WTC11 (cell line): ENCODE measurements around the gene POLH. TPM values are rescaled to one million over a fixed set of nuclear protein-coding genes. Genes with fewer than 3 reads are reported as not detected.

Source experiments
- ATAC-seq: fragments of 200-7000 bp; cut with Tn5 transposase; 2 replicates; pipeline ENCODE4 v1.10.0; 2021; ENCODE audit warnings: mild to moderate bottlenecking, moderate library complexity
- CTCF ChIA-PET: fragments of 300-600 bp; sonication (Branson Sonifier 250); formaldehyde crosslinking; loops from one replicate; lab custom pipeline; 2021; ENCODE audit warnings: antibody characterized with exemption; lab: Charles Lee
- POLR2A ChIA-PET: fragments of 350-600 bp; sonication (Branson Sonifier 250); formaldehyde crosslinking; loops from one replicate; lab custom pipeline; 2021; ENCODE audit warnings: antibody characterized with exemption; lab: Charles Lee
- DNase-seq: peaks from one replicate; pipeline ENCODE4 v3.0.0; 2021; ENCODE audit warnings: low spot score
- H3K27ac Mint-ChIP-seq: 2 replicates; pipeline ENCODE4 v1.8.0; 2021; ENCODE audit warnings: mixed read lengths
- H3K27me3 Mint-ChIP-seq: 2 replicates; pipeline ENCODE4 v1.8.0; 2021; ENCODE audit warnings: low read depth, mild to moderate bottlenecking, moderate library complexity, mixed read lengths
- H3K36me3 Mint-ChIP-seq: 2 replicates; pipeline ENCODE4 v1.8.0; 2021; ENCODE audit warnings: mixed read lengths
- H3K4me1 Mint-ChIP-seq: 2 replicates; pipeline ENCODE4 v1.8.0; 2022; ENCODE audit warnings: mixed read lengths
- H3K4me3 Mint-ChIP-seq: 2 replicates; pipeline ENCODE4 v1.8.0; 2021; ENCODE audit warnings: mild to moderate bottlenecking, moderate library complexity, mixed read lengths
- H3K9me3 Mint-ChIP-seq: 2 replicates; pipeline ENCODE4 v1.8.0; 2021; ENCODE audit warnings: mixed read lengths
- ATF3 ChIP-seq: sonication (generic); formaldehyde crosslinking; conservative IDR thresholded peaks from 2 replicates; pipeline ENCODE4 v1.8.1; 2022; ENCODE audit warnings: mild to moderate bottlenecking, missing genetic modification reagents
- ERG ChIP-seq: fragments of 250-450 bp; sonication (Bioruptor Pico); IDR thresholded peaks from 2 replicates; pipeline ENCODE4 v1.8.0; 2021; ENCODE audit warnings: mild to moderate bottlenecking
- MLX ChIP-seq: sonication (generic); formaldehyde crosslinking; IDR thresholded peaks from 2 replicates; pipeline ENCODE4 v1.8.1; 2023; ENCODE audit warnings: mild to moderate bottlenecking, missing genetic modification reagents, moderate library complexity
- NFATC4 ChIP-seq: fragments of 250-450 bp; sonication (Bioruptor Pico); IDR thresholded peaks from 2 replicates; pipeline ENCODE4 v1.9.0; 2021; ENCODE audit warnings: mild to moderate bottlenecking
- NR1H2 ChIP-seq: sonication (generic); formaldehyde crosslinking; IDR thresholded peaks from 2 replicates; pipeline ENCODE4 v1.9.0; 2021; ENCODE audit warnings: mild to moderate bottlenecking, moderate library complexity, missing genetic modification reagents
- NR2C2 ChIP-seq: sonication (generic); formaldehyde crosslinking; IDR thresholded peaks from 2 replicates; pipeline ENCODE4 v1.8.0; 2022; ENCODE audit warnings: mild to moderate bottlenecking, missing genetic modification reagents
- NR3C1 ChIP-seq: sonication (generic); formaldehyde crosslinking; conservative IDR thresholded peaks from 2 replicates; pipeline ENCODE4 v1.8.1; 2023; ENCODE audit warnings: low read depth, mild to moderate bottlenecking, missing genetic modification reagents
- PRDM15 ChIP-seq: sonication (generic); formaldehyde crosslinking; IDR thresholded peaks from 2 replicates; pipeline ENCODE4 v1.8.0; 2022; ENCODE audit warnings: missing genetic modification reagents
- USF2 ChIP-seq: sonication (generic); formaldehyde crosslinking; IDR thresholded peaks from 2 replicates; pipeline ENCODE4 v1.8.1; 2023; ENCODE audit warnings: mild to moderate bottlenecking, missing genetic modification reagents, moderate library complexity
- ZNF121 ChIP-seq: sonication (generic); formaldehyde crosslinking; IDR thresholded peaks from 2 replicates; pipeline ENCODE4 v1.8.0; 2023; ENCODE audit warnings: missing genetic modification reagents
- ZNF671 ChIP-seq: fragments of 250-450 bp; sonication (Bioruptor Pico); IDR thresholded peaks from 2 replicates; pipeline ENCODE4 v1.8.0; 2021; ENCODE audit warnings: mild to moderate bottlenecking
- total RNA-seq: library from RNA; stranded (reverse); gene quantifications from 3 replicates; pipeline ENCODE4 v1.2.3, GENCODE V29; 2021
- TF ChIP-seq, protein P1 (sequence below): sonication (generic); formaldehyde crosslinking; IDR thresholded peaks from 2 replicates; pipeline ENCODE4 v1.8.1; 2023; ENCODE audit warnings: mild to moderate bottlenecking, missing genetic modification reagents
- TF ChIP-seq, protein P2 (sequence below): sonication (generic); formaldehyde crosslinking; IDR thresholded peaks from 2 replicates; pipeline ENCODE4 v1.8.1; 2022; ENCODE audit warnings: mild to moderate bottlenecking, missing genetic modification reagents, moderate library complexity, borderline replicate concordance
- TF ChIP-seq, protein P3 (sequence below): sonication (generic); formaldehyde crosslinking; IDR thresholded peaks from 2 replicates; pipeline ENCODE4 v1.8.1; 2023; ENCODE audit warnings: mild to moderate bottlenecking, missing genetic modification reagents, borderline replicate concordance
- TF ChIP-seq, protein P4 (sequence below): sonication (generic); formaldehyde crosslinking; IDR thresholded peaks from 2 replicates; pipeline ENCODE4 v1.8.0; 2023; ENCODE audit warnings: mild to moderate bottlenecking, missing genetic modification reagents
- TF ChIP-seq, protein P5 (sequence below): sonication (generic); formaldehyde crosslinking; IDR thresholded peaks from 2 replicates; pipeline ENCODE4 v1.8.0; 2022; ENCODE audit warnings: mild to moderate bottlenecking, missing genetic modification reagents

Gene POLH
- total RNA-seq, 1 experiment from 2014 or later, result 28.0 TPM

- peaks cover 27% of the 10 kb centered on the region for H3K36me3 Mint-ChIP-seq
- POLR2A ChIA-PET, result no interaction called here
- no peak for ATAC-seq
- DNase-seq, result no peak
- no peak overlapping the region for H3K4me3 Mint-ChIP-seq
- no peak overlapping the region for H3K27ac Mint-ChIP-seq
- H3K4me1 Mint-ChIP-seq, result no peaks in the 10 kb centered on the region
- CTCF ChIA-PET, result no interaction called here
- no peak for TF ChIP-seq USF2 (CRISPR knock-in tag)
- no peak for TF ChIP-seq NR1H2 (CRISPR knock-in tag)
- TF ChIP-seq, protein P1, sequence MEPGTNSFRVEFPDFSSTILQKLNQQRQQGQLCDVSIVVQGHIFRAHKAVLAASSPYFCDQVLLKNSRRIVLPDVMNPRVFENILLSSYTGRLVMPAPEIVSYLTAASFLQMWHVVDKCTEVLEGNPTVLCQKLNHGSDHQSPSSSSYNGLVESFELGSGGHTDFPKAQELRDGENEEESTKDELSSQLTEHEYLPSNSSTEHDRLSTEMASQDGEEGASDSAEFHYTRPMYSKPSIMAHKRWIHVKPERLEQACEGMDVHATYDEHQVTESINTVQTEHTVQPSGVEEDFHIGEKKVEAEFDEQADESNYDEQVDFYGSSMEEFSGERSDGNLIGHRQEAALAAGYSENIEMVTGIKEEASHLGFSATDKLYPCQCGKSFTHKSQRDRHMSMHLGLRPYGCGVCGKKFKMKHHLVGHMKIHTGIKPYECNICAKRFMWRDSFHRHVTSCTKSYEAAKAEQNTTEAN, result no peak
- TF ChIP-seq NR3C1 (CRISPR knock-in tag), result no peak
- TF ChIP-seq ZNF121 (CRISPR knock-in tag), result no peak
- TF ChIP-seq ZNF671 (CRISPR knock-in tag), result no peak
- TF ChIP-seq, protein P2, sequence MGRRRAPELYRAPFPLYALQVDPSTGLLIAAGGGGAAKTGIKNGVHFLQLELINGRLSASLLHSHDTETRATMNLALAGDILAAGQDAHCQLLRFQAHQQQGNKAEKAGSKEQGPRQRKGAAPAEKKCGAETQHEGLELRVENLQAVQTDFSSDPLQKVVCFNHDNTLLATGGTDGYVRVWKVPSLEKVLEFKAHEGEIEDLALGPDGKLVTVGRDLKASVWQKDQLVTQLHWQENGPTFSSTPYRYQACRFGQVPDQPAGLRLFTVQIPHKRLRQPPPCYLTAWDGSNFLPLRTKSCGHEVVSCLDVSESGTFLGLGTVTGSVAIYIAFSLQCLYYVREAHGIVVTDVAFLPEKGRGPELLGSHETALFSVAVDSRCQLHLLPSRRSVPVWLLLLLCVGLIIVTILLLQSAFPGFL (CRISPR knock-in tag), result no peak
- no peak for TF ChIP-seq ERG
- no peak for TF ChIP-seq MLX (CRISPR knock-in tag)
- TF ChIP-seq, protein P3, sequence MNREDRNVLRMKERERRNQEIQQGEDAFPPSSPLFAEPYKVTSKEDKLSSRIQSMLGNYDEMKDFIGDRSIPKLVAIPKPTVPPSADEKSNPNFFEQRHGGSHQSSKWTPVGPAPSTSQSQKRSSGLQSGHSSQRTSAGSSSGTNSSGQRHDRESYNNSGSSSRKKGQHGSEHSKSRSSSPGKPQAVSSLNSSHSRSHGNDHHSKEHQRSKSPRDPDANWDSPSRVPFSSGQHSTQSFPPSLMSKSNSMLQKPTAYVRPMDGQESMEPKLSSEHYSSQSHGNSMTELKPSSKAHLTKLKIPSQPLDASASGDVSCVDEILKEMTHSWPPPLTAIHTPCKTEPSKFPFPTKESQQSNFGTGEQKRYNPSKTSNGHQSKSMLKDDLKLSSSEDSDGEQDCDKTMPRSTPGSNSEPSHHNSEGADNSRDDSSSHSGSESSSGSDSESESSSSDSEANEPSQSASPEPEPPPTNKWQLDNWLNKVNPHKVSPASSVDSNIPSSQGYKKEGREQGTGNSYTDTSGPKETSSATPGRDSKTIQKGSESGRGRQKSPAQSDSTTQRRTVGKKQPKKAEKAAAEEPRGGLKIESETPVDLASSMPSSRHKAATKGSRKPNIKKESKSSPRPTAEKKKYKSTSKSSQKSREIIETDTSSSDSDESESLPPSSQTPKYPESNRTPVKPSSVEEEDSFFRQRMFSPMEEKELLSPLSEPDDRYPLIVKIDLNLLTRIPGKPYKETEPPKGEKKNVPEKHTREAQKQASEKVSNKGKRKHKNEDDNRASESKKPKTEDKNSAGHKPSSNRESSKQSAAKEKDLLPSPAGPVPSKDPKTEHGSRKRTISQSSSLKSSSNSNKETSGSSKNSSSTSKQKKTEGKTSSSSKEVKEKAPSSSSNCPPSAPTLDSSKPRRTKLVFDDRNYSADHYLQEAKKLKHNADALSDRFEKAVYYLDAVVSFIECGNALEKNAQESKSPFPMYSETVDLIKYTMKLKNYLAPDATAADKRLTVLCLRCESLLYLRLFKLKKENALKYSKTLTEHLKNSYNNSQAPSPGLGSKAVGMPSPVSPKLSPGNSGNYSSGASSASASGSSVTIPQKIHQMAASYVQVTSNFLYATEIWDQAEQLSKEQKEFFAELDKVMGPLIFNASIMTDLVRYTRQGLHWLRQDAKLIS (CRISPR knock-in tag), result no peak
- TF ChIP-seq, protein P4, sequence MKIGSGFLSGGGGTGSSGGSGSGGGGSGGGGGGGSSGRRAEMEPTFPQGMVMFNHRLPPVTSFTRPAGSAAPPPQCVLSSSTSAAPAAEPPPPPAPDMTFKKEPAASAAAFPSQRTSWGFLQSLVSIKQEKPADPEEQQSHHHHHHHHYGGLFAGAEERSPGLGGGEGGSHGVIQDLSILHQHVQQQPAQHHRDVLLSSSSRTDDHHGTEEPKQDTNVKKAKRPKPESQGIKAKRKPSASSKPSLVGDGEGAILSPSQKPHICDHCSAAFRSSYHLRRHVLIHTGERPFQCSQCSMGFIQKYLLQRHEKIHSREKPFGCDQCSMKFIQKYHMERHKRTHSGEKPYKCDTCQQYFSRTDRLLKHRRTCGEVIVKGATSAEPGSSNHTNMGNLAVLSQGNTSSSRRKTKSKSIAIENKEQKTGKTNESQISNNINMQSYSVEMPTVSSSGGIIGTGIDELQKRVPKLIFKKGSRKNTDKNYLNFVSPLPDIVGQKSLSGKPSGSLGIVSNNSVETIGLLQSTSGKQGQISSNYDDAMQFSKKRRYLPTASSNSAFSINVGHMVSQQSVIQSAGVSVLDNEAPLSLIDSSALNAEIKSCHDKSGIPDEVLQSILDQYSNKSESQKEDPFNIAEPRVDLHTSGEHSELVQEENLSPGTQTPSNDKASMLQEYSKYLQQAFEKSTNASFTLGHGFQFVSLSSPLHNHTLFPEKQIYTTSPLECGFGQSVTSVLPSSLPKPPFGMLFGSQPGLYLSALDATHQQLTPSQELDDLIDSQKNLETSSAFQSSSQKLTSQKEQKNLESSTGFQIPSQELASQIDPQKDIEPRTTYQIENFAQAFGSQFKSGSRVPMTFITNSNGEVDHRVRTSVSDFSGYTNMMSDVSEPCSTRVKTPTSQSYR (CRISPR knock-in tag), result no peak
- no peaks in the 10 kb centered on the region for H3K9me3 Mint-ChIP-seq
- H3K27me3 Mint-ChIP-seq, result no peaks in the 10 kb centered on the region
Observed at GRCh38 chr6:43593938-43594337, 18.0 kb downstream of the POLH start.

- peaks cover 27% of the 10 kb centered on the region for H3K36me3 Mint-ChIP-seq
- no peak for ATAC-seq
- DNase-seq, result no peak
- no peak overlapping the region for H3K27ac Mint-ChIP-seq
- CTCF ChIA-PET, result interaction anchor here (1.2 kb wide), 1 partner anchor 8 kb away, joined by 4 read pairs; no protein-coding TSS in a partner anchor
- POLR2A ChIA-PET, result no interaction called here
- no peak overlapping the region for H3K4me3 Mint-ChIP-seq
- no peaks in the 10 kb centered on the region for H3K27me3 Mint-ChIP-seq
- no peaks in the 10 kb centered on the region for H3K9me3 Mint-ChIP-seq
- H3K4me1 Mint-ChIP-seq, result no peaks in the 10 kb centered on the region
- no peak for TF ChIP-seq NR2C2
- TF ChIP-seq, protein P5, sequence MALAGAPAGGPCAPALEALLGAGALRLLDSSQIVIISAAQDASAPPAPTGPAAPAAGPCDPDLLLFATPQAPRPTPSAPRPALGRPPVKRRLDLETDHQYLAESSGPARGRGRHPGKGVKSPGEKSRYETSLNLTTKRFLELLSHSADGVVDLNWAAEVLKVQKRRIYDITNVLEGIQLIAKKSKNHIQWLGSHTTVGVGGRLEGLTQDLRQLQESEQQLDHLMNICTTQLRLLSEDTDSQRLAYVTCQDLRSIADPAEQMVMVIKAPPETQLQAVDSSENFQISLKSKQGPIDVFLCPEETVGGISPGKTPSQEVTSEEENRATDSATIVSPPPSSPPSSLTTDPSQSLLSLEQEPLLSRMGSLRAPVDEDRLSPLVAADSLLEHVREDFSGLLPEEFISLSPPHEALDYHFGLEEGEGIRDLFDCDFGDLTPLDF, result no peak
- TF ChIP-seq NFATC4 (CRISPR knock-in tag), result no peak
- no peak for TF ChIP-seq ATF3 (CRISPR knock-in tag)
- TF ChIP-seq PRDM15 (CRISPR knock-in tag), result no peak
Observed at GRCh38 chr6:43600595-43600994, 24.6 kb downstream of the POLH start.
